Measurements from ENCODE around the gene TOX3. TPM values are rescaled to one million over a fixed set of nuclear protein-coding genes. Genes with fewer than 3 reads are reported as not detected.

The TOX3 gene
- total and polyA plus RNA-seq, 2 of the 8 experiments (the other 6 are each of a cell fraction or from before 2014, with no cell fraction given), result 16.7 to 31.2 TPM

DNA sequence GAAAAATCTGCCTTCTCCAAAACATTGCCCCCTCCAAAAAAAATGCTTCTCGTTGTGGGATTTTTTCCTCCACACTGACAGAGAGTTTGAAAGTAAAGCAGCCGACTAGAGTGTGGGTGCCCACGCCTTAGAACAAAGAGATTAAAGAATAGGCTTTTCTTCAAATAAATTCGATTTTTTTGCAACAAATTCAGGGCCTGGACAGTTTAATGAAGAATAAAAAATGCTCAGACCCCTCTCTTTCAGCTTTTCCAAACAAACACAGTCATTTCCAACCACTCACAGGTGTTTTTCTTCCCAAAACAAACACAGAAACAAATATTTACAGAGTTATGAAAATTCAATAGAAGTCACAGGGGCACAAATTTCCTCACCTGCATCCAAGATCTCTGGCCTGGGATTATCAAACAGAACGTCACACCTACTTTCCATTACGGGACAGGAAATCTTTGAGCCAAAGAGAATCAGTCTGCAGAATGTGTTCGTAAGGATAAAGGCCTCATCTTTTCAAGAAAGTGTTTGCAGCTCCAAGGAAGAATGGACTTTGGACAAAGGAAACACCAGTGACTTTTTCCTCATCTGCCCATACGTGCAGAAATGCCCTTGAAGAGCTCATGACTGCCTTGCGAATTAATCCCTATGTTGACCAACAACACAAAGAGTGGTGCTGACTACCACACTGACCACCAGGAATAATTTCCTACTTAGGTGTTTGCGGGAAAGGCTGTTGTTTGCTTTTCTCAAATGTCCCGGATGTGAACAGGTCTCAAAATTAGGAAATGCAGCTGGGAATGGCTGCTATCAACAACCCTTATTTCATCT is 31.3 kb upstream of the TOX3 start:
- H3K4me2 ChIP-seq (ENCODE audit: insufficient read depth in 1 of 2, low read depth in 2 of 2, low read length in 2 of 2), result no peak overlapping the region
- H2AFZ ChIP-seq (ENCODE audit: low read length), result peak overlapping the region; percentile 76; the same call in 1 of the 2 replicates
- H3K56ac ChIP-seq (replicated peaks; ENCODE audit: insufficient read length, low read depth, low read length), result no peak overlapping the region
- CTCF ChIA-PET (ENCODE audit: partially characterized antibody), result interaction anchor here (0.7 to 1.4 kb wide), 4 partner anchors 25 to 336 kb away, joined by 3 read pairs; no protein-coding TSS in a partner anchor
- no peaks in the 10 kb centered on the region for H3K27me3 ChIP-seq (replicated peaks in 1 of 4; ENCODE audit: control insufficient read depth in 3 of 4, extremely low read depth in 1 of 4, insufficient read depth in 3 of 4, low read length in 3 of 4)
- H3K9me3 ChIP-seq (ENCODE audit: insufficient read depth in 2 of 2, low read depth in 1 of 2, low read length in 1 of 2), result no peaks in the 10 kb centered on the region
- H3K23ac ChIP-seq (ENCODE audit: insufficient read length), result no peak overlapping the region
- no peaks in the 10 kb centered on the region for H3K23me2 ChIP-seq (ENCODE audit: low read depth, low read length)
- no peak overlapping the region for H3K27ac ChIP-seq (ENCODE audit: low read depth, low read length)
- H4K91ac ChIP-seq (replicated peaks; ENCODE audit: insufficient read length, low read length), result no peak overlapping the region
- no peak overlapping the region for H3K4me3 ChIP-seq (ENCODE audit: extremely low read depth in 1 of 4, insufficient read depth in 2 of 4, low read depth in 3 of 4, low read length in 4 of 4)
- H3K14ac ChIP-seq (ENCODE audit: insufficient read length), result no peak overlapping the region
- H3K79me1 ChIP-seq (ENCODE audit: low read depth, low read length), result no peaks in the 10 kb centered on the region
- no peak overlapping the region for H4K5ac ChIP-seq (ENCODE audit: insufficient read length, low read depth, low read length)
- H2BK20ac ChIP-seq (ENCODE audit: low read length), result no peak overlapping the region
- H3K4me1 ChIP-seq (replicated peaks in 1 of 4; ENCODE audit: control insufficient read depth in 3 of 4, insufficient read depth in 4 of 4, low read length in 3 of 4), result no peaks in the 10 kb centered on the region
- no peak overlapping the region for H3K18ac ChIP-seq (ENCODE audit: extremely low read depth, low read length)
- H2BK120ac ChIP-seq (replicated peaks; ENCODE audit: low read depth, low read length), result no peak overlapping the region
- DNase-seq (ENCODE audit: low read depth in 1 of 2, low spot score in 2 of 2) (no peak), FAIRE-seq (no peak)
- H3K36me3 ChIP-seq (ENCODE audit: control insufficient read depth in 2 of 4, insufficient read depth in 4 of 4, low read length in 3 of 4), result no peaks in the 10 kb centered on the region
- no peak overlapping the region for H2AK5ac ChIP-seq (ENCODE audit: low read depth, low read length)
- no peak overlapping the region for H2BK15ac ChIP-seq (ENCODE audit: low read length)
- H3K79me2 ChIP-seq (ENCODE audit: control insufficient read depth in 1 of 2, insufficient read depth in 2 of 2, low read length in 2 of 2), result no peaks in the 10 kb centered on the region
- no peak overlapping the region for H4K8ac ChIP-seq (ENCODE audit: extremely low read depth, insufficient read depth, low read length)
- no peak overlapping the region for H2BK12ac ChIP-seq (ENCODE audit: low read depth, low read length)
- no peak overlapping the region for H3K4ac ChIP-seq (replicated peaks; ENCODE audit: insufficient read length, low read depth, low read length)
- H2BK5ac ChIP-seq (ENCODE audit: low read depth, low read length), result no peak overlapping the region
- no peak overlapping the region for H3K9ac ChIP-seq (replicated peaks in 1 of 4; ENCODE audit: extremely low read depth in 1 of 4, low read depth in 3 of 4, low read length in 3 of 4)
- POLR2A ChIA-PET (ENCODE audit: partially characterized antibody), result no interaction called here
- H4K20me1 ChIP-seq (replicated peaks in 1 of 2; ENCODE audit: control insufficient read depth in 1 of 2, insufficient read depth in 2 of 2, low read length in 2 of 2), result no peaks in the 10 kb centered on the region
- 91% methylated on average over 11 of the region's 11 CpGs; no CpG with 5 or more reads in 1 of the 2 experiments for WGBS, 2 experiments (ENCODE audit: extremely low coverage in 1 of 2, insufficient coverage in 1 of 2, insufficient read length in 1 of 2, insufficient replicate concordance in 2 of 2, low coverage in 1 of 2, low lambda C conversion rate in 2 of 2, missing lambda C conversion rate in 1 of 2)
- TF ChIP-seq EP300 (IDR thresholded peaks at IDR 0.05; ENCODE audit: borderline replicate concordance in 1 of 2, low read depth in 2 of 2, low read length in 2 of 2) (no peak), SIN3A (conservative IDR thresholded peaks at IDR 0.05 in 1 of 2, IDR thresholded peaks at IDR 0.05 in 1 of 2; ENCODE audit: low read depth in 1 of 2, low read length in 2 of 2) (no peak), CHD2 (IDR thresholded peaks at IDR 0.05; ENCODE audit: low read length) (no peak), ATF3 (IDR thresholded peaks at IDR 0.05; ENCODE audit: insufficient read depth, low read depth, low read length) (no peak), GTF2F1 (IDR thresholded peaks at IDR 0.05; ENCODE audit: borderline replicate concordance, low read depth, low read length) (no peak), RNF2 (IDR thresholded peaks at IDR 0.05; ENCODE audit: borderline replicate concordance, low read depth, low read length, missing control alignments, poor library complexity, severe bottlenecking) (no peak), SP4 (IDR thresholded peaks at IDR 0.05; ENCODE audit: low read length) (no peak), BCL11A (IDR thresholded peaks at IDR 0.05; ENCODE audit: low read depth in 2 of 2, low read length in 2 of 2) (no peak), SP2 (IDR thresholded peaks at IDR 0.05; ENCODE audit: low read length) (no peak)
- TF ChIP-seq, protein P1, sequence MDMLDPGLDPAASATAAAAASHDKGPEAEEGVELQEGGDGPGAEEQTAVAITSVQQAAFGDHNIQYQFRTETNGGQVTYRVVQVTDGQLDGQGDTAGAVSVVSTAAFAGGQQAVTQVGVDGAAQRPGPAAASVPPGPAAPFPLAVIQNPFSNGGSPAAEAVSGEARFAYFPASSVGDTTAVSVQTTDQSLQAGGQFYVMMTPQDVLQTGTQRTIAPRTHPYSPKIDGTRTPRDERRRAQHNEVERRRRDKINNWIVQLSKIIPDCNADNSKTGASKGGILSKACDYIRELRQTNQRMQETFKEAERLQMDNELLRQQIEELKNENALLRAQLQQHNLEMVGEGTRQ (IDR thresholded peaks at IDR 0.05; ENCODE audit: low read length), result no peak

All from H1 (cell line).